SK-N-SH (cell line): ENCODE results near the gene WWP2. TPM values are rescaled to one million over a fixed set of nuclear protein-coding genes. Genes with fewer than 3 reads are reported as not detected.

Experiments used
- CTCF ChIA-PET: fragments of 300-600, 350-600 bp; formaldehyde crosslinking; extraction: SDS; loops from one replicate; lab custom pipeline; 2021; lab: Yijun Ruan, JAX
- POLR2A ChIA-PET: fragments of 350-600 bp; sonication (Branson Sonifier 250); formaldehyde crosslinking; extraction: SDS; loops from one replicate; lab custom pipeline; 2020; ENCODE audit warnings: antibody characterized with exemption, inconsistent platforms; lab: Yijun Ruan, JAX
- DNase-seq: peaks from one replicate; pipeline ENCODE4 v3.0.0; 2012
- H2AFZ ChIP-seq: fragments of 200-600 bp; sonication (generic); 2 replicates; pipeline ENCODE4 v1.8.1; 2016; ENCODE audit warnings: antibody characterized with exemption, mild to moderate bottlenecking, low read depth
- H3F3A ChIP-seq: fragments of 200-600 bp; sonication (generic); replicated peaks from 2 replicates; pipeline ENCODE3; 2016; ENCODE audit warnings: antibody characterized with exemption, mild to moderate bottlenecking; ENCODE audit not compliant: insufficient read depth
- H3K27ac ChIP-seq, 2 experiments: fragments of 200-500 bp in 1 of 2; fragments of 200-600 bp in 1 of 2; sonication (Bioruptor generic) in 1 of 2; sonication (generic), shearing (Covaris generic) in 1 of 2; 2 replicates each; pipeline versions ENCODE4 v1.5.1 to v1.6.1; 2014 to 2016; ENCODE audit warnings: low read depth in 2 of 2, inconsistent platforms in 1 of 2, low read length in 1 of 2, mild to moderate bottlenecking in 1 of 2, mixed read lengths in 1 of 2
- H3K27me3 ChIP-seq: fragments of 200-600 bp; sonication (generic), shearing (Covaris generic); 2 replicates; pipeline ENCODE4 v1.6.1; 2016; ENCODE audit warnings: mixed run types; ENCODE audit not compliant: insufficient read depth
- H3K36me3 ChIP-seq, 2 experiments: fragments of 200-500 bp in 1 of 2; fragments of 200-600 bp in 1 of 2; sonication (Bioruptor generic) in 1 of 2; sonication (generic) in 1 of 2; replicated peaks in 1 of 2; 2 replicates each; pipeline versions ENCODE3 to v1.5.1; 2014 to 2016; ENCODE audit warnings: low read length in 1 of 2, mild to moderate bottlenecking in 1 of 2; ENCODE audit not compliant: insufficient read depth in 2 of 2, control insufficient read depth in 1 of 2
- H3K4me1 ChIP-seq, 2 experiments: fragments of 200-500 bp in 1 of 2; fragments of 200-600 bp in 1 of 2; sonication (Bioruptor generic) in 1 of 2; sonication (generic), shearing (Covaris generic) in 1 of 2; 2 replicates each; pipeline versions ENCODE4 v1.5.1 to v1.6.1; 2014 to 2016; ENCODE audit warnings: low read depth in 1 of 2, low read length in 1 of 2, mixed run types in 1 of 2; ENCODE audit not compliant: insufficient read depth in 2 of 2, control insufficient read depth in 1 of 2
- H3K4me2 ChIP-seq: fragments of 200-600 bp; sonication (generic), shearing (Covaris generic); 2 replicates; pipeline ENCODE4 v1.6.1; 2017; ENCODE audit warnings: mixed run types
- H3K4me3 ChIP-seq, 2 experiments: fragments of 200-500 bp in 1 of 2; fragments of 200-600 bp in 1 of 2; sonication (Bioruptor generic) in 1 of 2; sonication (generic), shearing (Covaris generic) in 1 of 2; 2 replicates each; pipeline versions ENCODE4 v1.5.1 to v1.8.1; 2014 to 2016; ENCODE audit warnings: low read depth in 2 of 2, inconsistent platforms in 1 of 2, low read length in 1 of 2, mild to moderate bottlenecking in 1 of 2, mixed read lengths in 1 of 2, moderate library complexity in 1 of 2
- H3K79me2 ChIP-seq: fragments of 200-600 bp; sonication (generic); 2 replicates; pipeline ENCODE4 v1.8.1; 2017; ENCODE audit warnings: mild to moderate bottlenecking; ENCODE audit not compliant: insufficient read depth
- H3K9ac ChIP-seq: fragments of 200-600 bp; sonication (generic); 2 replicates; pipeline ENCODE4 v1.6.1; 2017; ENCODE audit warnings: mixed run types
- H3K9me2 ChIP-seq: fragments of 200-600 bp; sonication (generic); 2 replicates; pipeline ENCODE4 v1.6.1; 2017; ENCODE audit warnings: mixed run types
- H3K9me3 ChIP-seq: fragments of 200-600 bp; sonication (generic); 2 replicates; pipeline ENCODE4 v1.6.1; 2017; ENCODE audit warnings: mixed run types, mild to moderate bottlenecking, moderate library complexity
- H4K20me1 ChIP-seq: fragments of 200-600 bp; sonication (generic); 2 replicates; pipeline ENCODE4 v1.6.1; 2017; ENCODE audit warnings: mild to moderate bottlenecking, mixed run types; ENCODE audit not compliant: insufficient read depth
- EP300 ChIP-seq, 2 experiments: IDR thresholded peaks; 2 replicates each; pipeline versions ENCODE4 v1.4.0 to v1.6.1; 2012; ENCODE audit warnings: borderline replicate concordance in 1 of 2, low read depth in 1 of 2, low read length in 1 of 2
- EZH2phosphoT487 ChIP-seq: fragments of 200-600 bp; sonication (generic); IDR thresholded peaks from 2 replicates; pipeline ENCODE4 v1.6.1; 2017; ENCODE audit warnings: low read depth, mixed run types, mild to moderate bottlenecking, antibody characterized with exemption, moderate library complexity, borderline replicate concordance
- FOXJ3 ChIP-seq: sonication (generic); formaldehyde crosslinking; IDR thresholded peaks from 2 replicates; pipeline ENCODE4 v1.5.1; 2020; ENCODE audit warnings: mild to moderate bottlenecking, missing genetic modification reagents
- FOXM1 ChIP-seq: IDR thresholded peaks from 2 replicates; pipeline ENCODE4 v1.4.0; 2012; ENCODE audit warnings: low read depth, mild to moderate bottlenecking
- JUND ChIP-seq: IDR thresholded peaks from 2 replicates; pipeline ENCODE4 v1.4.0; 2012
- MEF2A ChIP-seq: IDR thresholded peaks from 2 replicates; pipeline ENCODE4 v1.4.0; 2012; ENCODE audit warnings: low read depth, borderline replicate concordance
- MXI1 ChIP-seq: IDR thresholded peaks from 2 replicates; pipeline ENCODE4 v1.6.1; 2012; ENCODE audit warnings: mild to moderate bottlenecking, low read depth, low read length, improper control_type of control experiment
- NFIC ChIP-seq: IDR thresholded peaks from 2 replicates; pipeline ENCODE4 v1.4.0; 2012; ENCODE audit warnings: borderline replicate concordance
- POLR2AphosphoS5 ChIP-seq: IDR thresholded peaks from 2 replicates; pipeline ENCODE4 v1.6.1; 2012; ENCODE audit warnings: low read depth, low read length
- RAD21 ChIP-seq: IDR thresholded peaks from 2 replicates; pipeline ENCODE4 v1.6.1; 2012; ENCODE audit warnings: mild to moderate bottlenecking, low read length
- RCOR1 ChIP-seq: fragments of 150-350 bp; IDR thresholded peaks from 2 replicates; pipeline ENCODE4 v1.6.1; 2017; ENCODE audit warnings: antibody characterized with exemption, low read length
- RFX5 ChIP-seq: IDR thresholded peaks from 2 replicates; pipeline ENCODE4 v1.6.1; 2012; ENCODE audit warnings: mild to moderate bottlenecking, improper control_type of control experiment, low read length
- RXRA ChIP-seq: IDR thresholded peaks from 2 replicates; pipeline ENCODE4 v1.4.0; 2012; ENCODE audit warnings: low read depth, mild to moderate bottlenecking, borderline replicate concordance
- TAF1 ChIP-seq: IDR thresholded peaks from 2 replicates; pipeline ENCODE4 v1.6.1; 2012; ENCODE audit warnings: low read depth, mild to moderate bottlenecking, low read length, moderate library complexity, borderline replicate concordance
- TCF12 ChIP-seq: IDR thresholded peaks from 2 replicates; pipeline ENCODE4 v1.4.0; 2012
- TEAD4 ChIP-seq: IDR thresholded peaks from 2 replicates; pipeline ENCODE4 v1.4.0; 2012; ENCODE audit warnings: mild to moderate bottlenecking, borderline replicate concordance; ENCODE audit not compliant: insufficient read depth
- YY1 ChIP-seq: IDR thresholded peaks from 2 replicates; pipeline ENCODE4 v1.4.0; 2012; ENCODE audit warnings: low read depth, mild to moderate bottlenecking
- WGBS: methylation state at CpG from one replicate; pipeline ENCODE4 v1.1.6; 2017; ENCODE audit warnings: low lambda C conversion rate; 5-methylcytosine and 5-hydroxymethylcytosine counted together
- polyA plus RNA-seq, 3 experiments: library from polyadenylated mRNA; depleted of rRNA; stranded (reverse); fragments of >200 nt; gene quantifications; 2 replicates each; pipeline ENCODE4 v1.2.3, GENCODE V29; 2012
- TF ChIP-seq, protein P1 (sequence below): fragments of 200-600 bp; sonication (generic); IDR thresholded peaks from 2 replicates; pipeline ENCODE4 v1.6.1; 2017; ENCODE audit warnings: antibody characterized with exemption, mild to moderate bottlenecking, moderate library complexity
- TF ChIP-seq, protein P2 (sequence below): IDR thresholded peaks from 2 replicates; pipeline ENCODE4 v1.4.0; 2012; ENCODE audit warnings: low read depth, borderline replicate concordance
- TF ChIP-seq, protein P3 (sequence below): IDR thresholded peaks from 2 replicates; pipeline ENCODE4; 2012

Gene WWP2
- polyA plus RNA-seq, 1 of the 3 experiments (the other 2 are of a cell fraction), result 13.3 TPM

DNA sequence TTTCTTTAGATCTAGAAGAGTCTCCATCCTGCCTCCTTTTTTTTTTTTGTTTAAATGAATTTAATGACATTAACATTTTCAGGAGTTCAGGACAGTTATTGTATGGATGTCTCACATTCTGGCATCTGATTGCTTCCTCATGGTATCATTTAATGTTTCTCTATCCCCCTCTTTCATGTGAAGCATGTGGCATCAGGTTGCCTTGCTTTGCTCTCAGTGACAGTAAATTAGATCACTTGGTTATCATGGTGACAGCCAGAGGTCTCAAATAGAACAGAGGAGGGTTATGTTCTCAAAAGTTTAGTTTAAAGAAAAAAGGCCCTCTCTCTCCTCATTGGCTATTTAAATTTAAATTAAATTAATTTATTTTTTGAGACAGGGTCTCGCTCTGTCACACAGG, 74.1 kb downstream of the WWP2 start:
- H3K9me2 ChIP-seq, result no peaks in the 10 kb centered on the region
- peaks cover 4% of the 10 kb centered on the region for H3F3A ChIP-seq
- POLR2A ChIA-PET, result no interaction called here
- TF ChIP-seq NFIC (no peak), RFX5 (no peak), EP300 (IDR thresholded peaks at IDR 0.05; ENCODE audit: borderline replicate concordance in 1 of 2, low read depth in 1 of 2, low read length in 1 of 2) (peak in 1 of 2 experiments; percentile 33; a peak in 1 of 4 replicates), RAD21 (no peak), RCOR1 (0 out of 2 replicates have a peak, but pooled peaks have one; percentile 16), MXI1 (peak; percentile 73; the same call in 1 of the 2 replicates)
- TF ChIP-seq, protein P1, sequence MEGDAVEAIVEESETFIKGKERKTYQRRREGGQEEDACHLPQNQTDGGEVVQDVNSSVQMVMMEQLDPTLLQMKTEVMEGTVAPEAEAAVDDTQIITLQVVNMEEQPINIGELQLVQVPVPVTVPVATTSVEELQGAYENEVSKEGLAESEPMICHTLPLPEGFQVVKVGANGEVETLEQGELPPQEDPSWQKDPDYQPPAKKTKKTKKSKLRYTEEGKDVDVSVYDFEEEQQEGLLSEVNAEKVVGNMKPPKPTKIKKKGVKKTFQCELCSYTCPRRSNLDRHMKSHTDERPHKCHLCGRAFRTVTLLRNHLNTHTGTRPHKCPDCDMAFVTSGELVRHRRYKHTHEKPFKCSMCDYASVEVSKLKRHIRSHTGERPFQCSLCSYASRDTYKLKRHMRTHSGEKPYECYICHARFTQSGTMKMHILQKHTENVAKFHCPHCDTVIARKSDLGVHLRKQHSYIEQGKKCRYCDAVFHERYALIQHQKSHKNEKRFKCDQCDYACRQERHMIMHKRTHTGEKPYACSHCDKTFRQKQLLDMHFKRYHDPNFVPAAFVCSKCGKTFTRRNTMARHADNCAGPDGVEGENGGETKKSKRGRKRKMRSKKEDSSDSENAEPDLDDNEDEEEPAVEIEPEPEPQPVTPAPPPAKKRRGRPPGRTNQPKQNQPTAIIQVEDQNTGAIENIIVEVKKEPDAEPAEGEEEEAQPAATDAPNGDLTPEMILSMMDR, result no peak
- H3K36me3 ChIP-seq, result no peaks in the 10 kb centered on the region
- H4K20me1 ChIP-seq, result no peaks in the 10 kb centered on the region
- no peaks in the 10 kb centered on the region for H3K9me3 ChIP-seq
- H3K79me2 ChIP-seq, result no peaks in the 10 kb centered on the region
- no peaks in the 10 kb centered on the region for H3K27me3 ChIP-seq
- H2AFZ ChIP-seq, result no peak overlapping the region
- no peak overlapping the region for H3K9ac ChIP-seq
- no peak for DNase-seq
- 86% methylated on average over 1 of the region's 1 CpG for WGBS
- CTCF ChIA-PET, result no interaction called here
- no peak overlapping the region for H3K4me3 ChIP-seq
- H3K4me1 ChIP-seq, result peaks cover 15 to 17% of the 10 kb centered on the region in 2 experiments; a peak in 3 of 4 replicates
- H3K27ac ChIP-seq, result no peak overlapping the region
- no peak overlapping the region for H3K4me2 ChIP-seq

DNA sequence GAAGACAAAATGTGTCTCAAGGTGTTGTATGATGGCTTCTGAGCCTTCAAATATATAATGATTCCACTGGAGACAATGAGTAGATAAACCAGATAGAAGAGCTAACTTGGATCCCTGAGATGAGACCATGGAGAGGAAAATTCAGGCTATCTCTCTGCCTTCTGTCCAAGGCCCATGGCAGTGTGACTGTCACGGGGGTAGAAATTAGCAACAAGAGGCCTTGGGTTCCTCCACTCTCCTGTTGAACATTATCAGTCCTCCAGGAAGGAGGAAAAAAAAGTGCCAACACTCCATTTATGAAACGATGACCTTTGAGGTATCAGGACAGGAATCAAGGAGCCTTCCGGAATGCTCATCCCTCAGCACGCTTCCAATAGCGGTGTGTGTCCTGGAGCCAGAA, 75.2 kb downstream of the WWP2 start:
- no peaks in the 10 kb centered on the region for H3K9me3 ChIP-seq
- no peaks in the 10 kb centered on the region for H3K9me2 ChIP-seq
- peaks cover 13 to 14% of the 10 kb centered on the region in 2 experiments; a peak in 3 of 4 replicates for H3K4me1 ChIP-seq
- H3K27ac ChIP-seq, result no peak overlapping the region
- 98% methylated on average over 5 of the region's 5 CpGs for WGBS
- H2AFZ ChIP-seq, result no peak overlapping the region
- H3K27me3 ChIP-seq, result no peaks in the 10 kb centered on the region
- TF ChIP-seq, protein P2, sequence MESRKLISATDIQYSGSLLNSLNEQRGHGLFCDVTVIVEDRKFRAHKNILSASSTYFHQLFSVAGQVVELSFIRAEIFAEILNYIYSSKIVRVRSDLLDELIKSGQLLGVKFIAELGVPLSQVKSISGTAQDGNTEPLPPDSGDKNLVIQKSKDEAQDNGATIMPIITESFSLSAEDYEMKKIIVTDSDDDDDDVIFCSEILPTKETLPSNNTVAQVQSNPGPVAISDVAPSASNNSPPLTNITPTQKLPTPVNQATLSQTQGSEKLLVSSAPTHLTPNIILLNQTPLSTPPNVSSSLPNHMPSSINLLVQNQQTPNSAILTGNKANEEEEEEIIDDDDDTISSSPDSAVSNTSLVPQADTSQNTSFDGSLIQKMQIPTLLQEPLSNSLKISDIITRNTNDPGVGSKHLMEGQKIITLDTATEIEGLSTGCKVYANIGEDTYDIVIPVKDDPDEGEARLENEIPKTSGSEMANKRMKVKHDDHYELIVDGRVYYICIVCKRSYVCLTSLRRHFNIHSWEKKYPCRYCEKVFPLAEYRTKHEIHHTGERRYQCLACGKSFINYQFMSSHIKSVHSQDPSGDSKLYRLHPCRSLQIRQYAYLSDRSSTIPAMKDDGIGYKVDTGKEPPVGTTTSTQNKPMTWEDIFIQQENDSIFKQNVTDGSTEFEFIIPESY, result no peak
- TF ChIP-seq RCOR1 (no peak), NFIC (no peak), RAD21 (no peak), TEAD4 (no peak), FOXJ3 (CRISPR knock-in tag) (no peak), TCF12 (no peak), JUND (no peak), EZH2phosphoT487 (no peak), RXRA (no peak), MEF2A (no peak), EP300 (IDR thresholded peaks at IDR 0.05; ENCODE audit: borderline replicate concordance in 1 of 2, low read depth in 1 of 2, low read length in 1 of 2) (no peak), MXI1 (no peak), TAF1 (no peak), YY1 (no peak), POLR2AphosphoS5 (no peak), FOXM1 (no peak)
- TF ChIP-seq, protein P3, sequence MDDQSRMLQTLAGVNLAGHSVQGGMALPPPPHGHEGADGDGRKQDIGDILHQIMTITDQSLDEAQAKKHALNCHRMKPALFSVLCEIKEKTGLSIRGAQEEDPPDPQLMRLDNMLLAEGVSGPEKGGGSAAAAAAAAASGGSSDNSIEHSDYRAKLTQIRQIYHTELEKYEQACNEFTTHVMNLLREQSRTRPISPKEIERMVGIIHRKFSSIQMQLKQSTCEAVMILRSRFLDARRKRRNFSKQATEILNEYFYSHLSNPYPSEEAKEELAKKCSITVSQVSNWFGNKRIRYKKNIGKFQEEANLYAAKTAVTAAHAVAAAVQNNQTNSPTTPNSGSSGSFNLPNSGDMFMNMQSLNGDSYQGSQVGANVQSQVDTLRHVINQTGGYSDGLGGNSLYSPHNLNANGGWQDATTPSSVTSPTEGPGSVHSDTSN, result no peak
- TF ChIP-seq, all 33 proteins: peak for 0
- ChIA-PET CTCF (interaction anchor here (0.7 to 1.6 kb wide), 2 partner anchors 11 to 55 kb away, joined by 3 to 4 read pairs; no protein-coding TSS in a partner anchor), POLR2A (no interaction called here)
- Histone ChIP-seq H3K79me2 (no peaks in the 10 kb centered on the region), H3K9ac (no peak overlapping the region), H4K20me1 (no peaks in the 10 kb centered on the region), H3F3A (no peaks in the 10 kb centered on the region), H3K4me3 (no peak overlapping the region), H3K4me2 (no peak overlapping the region), H3K36me3 (peaks cover 0 to 2% of the 10 kb centered on the region in 2 experiments)
- DNase-seq, result no peak
